K562 (cell line): Measurements from ENCODE around the gene PODN. TPM values are rescaled to one million over a fixed set of nuclear protein-coding genes. Genes with fewer than 3 reads are reported as not detected.

ENCODE experiments used
- ARID2 ChIP-seq: fragments of 450-650 bp; IDR thresholded peaks from 2 replicates; pipeline ENCODE4 v1.6.1; 2017; ENCODE audit warnings: antibody characterized with exemption, mild to moderate bottlenecking
- CREM ChIP-seq: IDR thresholded peaks from 2 replicates; pipeline ENCODE4 v1.6.1; 2014; ENCODE audit warnings: antibody characterized with exemption, low read depth
- DACH1 ChIP-seq: fragments of 450-650 bp; IDR thresholded peaks from 2 replicates; pipeline ENCODE4 v1.6.1; 2018; ENCODE audit not compliant: partially characterized antibody
- ESRRA ChIP-seq: fragments of 450-650 bp; IDR thresholded peaks from 2 replicates; pipeline ENCODE4 v1.6.1; 2014; ENCODE audit warnings: low read depth, mild to moderate bottlenecking, moderate library complexity, borderline replicate concordance
- ESRRB ChIP-seq: fragments of 250-450 bp; sonication (Bioruptor Pico); IDR thresholded peaks from 2 replicates; pipeline ENCODE4 v1.5.0; 2020; ENCODE audit warnings: mild to moderate bottlenecking, moderate library complexity, borderline replicate concordance
- GABPA ChIP-seq: fragments of 200-800 bp; sonication (Bioruptor generic); conservative IDR thresholded peaks from 2 replicates; pipeline ENCODE4 v1.6.1; 2016; ENCODE audit warnings: low read depth, missing genetic modification characterization, missing compliant biosample characterization
- MXI1 ChIP-seq: IDR thresholded peaks from 2 replicates; pipeline ENCODE4 v1.6.1; 2011; ENCODE audit warnings: low read depth, mild to moderate bottlenecking, improper control_type of control experiment, low read length
- PTRF ChIP-seq: fragments of 450-650 bp; IDR thresholded peaks from 2 replicates; pipeline ENCODE4 v1.6.1; 2016; ENCODE audit warnings: mild to moderate bottlenecking, missing genetic modification characterization, missing compliant biosample characterization
- RREB1 ChIP-seq: fragments of 250-450 bp; sonication (Bioruptor Pico); IDR thresholded peaks from 2 replicates; pipeline ENCODE4 v1.4.0; 2020
- SMARCE1 ChIP-seq: fragments of 450-650 bp; IDR thresholded peaks from 2 replicates; pipeline ENCODE4 v1.7.1; 2016; ENCODE audit warnings: mild to moderate bottlenecking
- TBL1XR1 ChIP-seq, 2 experiments: IDR thresholded peaks; 2 replicates each; pipeline ENCODE4 v1.6.1; 2012; ENCODE audit warnings: improper control_type of control experiment in 2 of 2, low read length in 2 of 2, mild to moderate bottlenecking in 1 of 2
- XRCC4 ChIP-seq: IDR thresholded peaks from one replicate; pipeline ENCODE4 v1.6.1; 2011; ENCODE audit not compliant: insufficient read depth, insufficient read length; ENCODE audit errors: extremely low read depth
- ZNF124 ChIP-seq: sonication (generic); formaldehyde crosslinking; IDR thresholded peaks from 2 replicates; pipeline ENCODE4 v1.8.1; 2022; ENCODE audit warnings: missing genetic modification reagents
- ZNF507 ChIP-seq: conservative IDR thresholded peaks from 2 replicates; pipeline ENCODE4 v1.6.1; 2017; ENCODE audit warnings: missing genetic modification characterization, missing compliant biosample characterization
- ZNF766 ChIP-seq: fragments of 200-800 bp; sonication (Bioruptor generic); conservative IDR thresholded peaks from 2 replicates; pipeline ENCODE4 v1.6.1; 2016; ENCODE audit warnings: missing genetic modification characterization, missing compliant biosample characterization
- ZSCAN29 ChIP-seq: fragments of 450-650 bp; IDR thresholded peaks from 2 replicates; pipeline ENCODE4 v1.6.1; 2017
- polyA plus RNA-seq, 8 experiments: library from polyadenylated mRNA; depleted of rRNA in 4 of 8; stranded (reverse) in 5 of 8; unstranded in 3 of 8; fragments of >200 nt; fragmentation: Nextera tagmentation in 2 of 8; fragmentation: Illumina TruSeq in 1 of 8; extraction: Ambion mirVana in 2 of 8; extraction: Trizol in 1 of 8; gene quantifications; 2 replicates each; pipeline versions ENCODE4 v1.2.1 to v1.2.3, GENCODE V29; 2011 to 2014; ENCODE audit warnings: inconsistent platforms in 1 of 8, missing spikeins in 1 of 8
- total RNA-seq, 7 experiments: library from RNA; depleted of rRNA in 6 of 7; stranded (reverse); fragments of >200 nt in 6 of 7; fragmentation: Illumina TruSeq in 2 of 7; extraction: Trizol in 2 of 7; gene quantifications; 2 replicates each; pipeline versions ENCODE4 v1.2.1 to v1.2.3, GENCODE V29; 2011 to 2021; ENCODE audit warnings: low replicate concordance in 1 of 7
- TF ChIP-seq, protein P1 (sequence below): fragments of 450-650 bp; IDR thresholded peaks from 2 replicates; pipeline ENCODE4 v1.6.1; 2018; ENCODE audit not compliant: partially characterized antibody
- TF ChIP-seq, protein P2 (sequence below): sonication (generic); formaldehyde crosslinking; IDR thresholded peaks from 2 replicates; pipeline ENCODE4 v1.9.0; 2022; ENCODE audit warnings: mild to moderate bottlenecking, missing genetic modification reagents

The PODN gene
- total and polyA plus RNA-seq, 9 of the 15 experiments (the other 6 are each of a cell fraction or from before 2014, with no cell fraction given): not detected

- TF ChIP-seq MXI1: no peak; the same call in 1 of the 2 replicates
- TF ChIP-seq RREB1 (CRISPR knock-in tag): no peak
- no peak for TF ChIP-seq PTRF (tag)
- TF ChIP-seq DACH1: no peak
- TF ChIP-seq, protein P1, sequence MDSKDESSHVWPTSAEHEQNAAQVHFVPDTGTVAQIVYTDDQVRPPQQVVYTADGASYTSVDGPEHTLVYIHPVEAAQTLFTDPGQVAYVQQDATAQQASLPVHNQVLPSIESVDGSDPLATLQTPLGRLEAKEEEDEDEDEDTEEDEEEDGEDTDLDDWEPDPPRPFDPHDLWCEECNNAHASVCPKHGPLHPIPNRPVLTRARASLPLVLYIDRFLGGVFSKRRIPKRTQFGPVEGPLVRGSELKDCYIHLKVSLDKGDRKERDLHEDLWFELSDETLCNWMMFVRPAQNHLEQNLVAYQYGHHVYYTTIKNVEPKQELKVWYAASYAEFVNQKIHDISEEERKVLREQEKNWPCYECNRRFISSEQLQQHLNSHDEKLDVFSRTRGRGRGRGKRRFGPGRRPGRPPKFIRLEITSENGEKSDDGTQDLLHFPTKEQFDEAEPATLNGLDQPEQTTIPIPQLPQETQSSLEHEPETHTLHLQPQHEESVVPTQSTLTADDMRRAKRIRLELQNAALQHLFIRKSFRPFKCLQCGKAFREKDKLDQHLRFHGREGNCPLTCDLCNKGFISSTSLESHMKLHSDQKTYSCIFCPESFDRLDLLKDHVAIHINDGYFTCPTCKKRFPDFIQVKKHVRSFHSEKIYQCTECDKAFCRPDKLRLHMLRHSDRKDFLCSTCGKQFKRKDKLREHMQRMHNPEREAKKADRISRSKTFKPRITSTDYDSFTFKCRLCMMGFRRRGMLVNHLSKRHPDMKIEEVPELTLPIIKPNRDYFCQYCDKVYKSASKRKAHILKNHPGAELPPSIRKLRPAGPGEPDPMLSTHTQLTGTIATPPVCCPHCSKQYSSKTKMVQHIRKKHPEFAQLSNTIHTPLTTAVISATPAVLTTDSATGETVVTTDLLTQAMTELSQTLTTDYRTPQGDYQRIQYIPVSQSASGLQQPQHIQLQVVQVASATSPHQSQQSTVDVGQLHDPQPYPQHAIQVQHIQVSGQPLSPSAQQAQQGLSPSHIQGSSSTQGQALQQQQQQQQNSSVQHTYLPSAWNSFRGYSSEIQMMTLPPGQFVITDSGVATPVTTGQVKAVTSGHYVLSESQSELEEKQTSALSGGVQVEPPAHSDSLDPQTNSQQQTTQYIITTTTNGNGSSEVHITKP: no peak
- no peak for TF ChIP-seq ARID2
- no peak for TF ChIP-seq TBL1XR1 (IDR thresholded peaks at IDR 0.05; ENCODE audit: low read length in 2 of 2)
- no peak for TF ChIP-seq ZSCAN29
- TF ChIP-seq CREM: peak; percentile 47; the same call in 1 of the 2 replicates
- no peak for TF ChIP-seq XRCC4
- peak; percentile 25; the same call in 1 of the 2 replicates for TF ChIP-seq GABPA (tag)
- TF ChIP-seq, protein P2, sequence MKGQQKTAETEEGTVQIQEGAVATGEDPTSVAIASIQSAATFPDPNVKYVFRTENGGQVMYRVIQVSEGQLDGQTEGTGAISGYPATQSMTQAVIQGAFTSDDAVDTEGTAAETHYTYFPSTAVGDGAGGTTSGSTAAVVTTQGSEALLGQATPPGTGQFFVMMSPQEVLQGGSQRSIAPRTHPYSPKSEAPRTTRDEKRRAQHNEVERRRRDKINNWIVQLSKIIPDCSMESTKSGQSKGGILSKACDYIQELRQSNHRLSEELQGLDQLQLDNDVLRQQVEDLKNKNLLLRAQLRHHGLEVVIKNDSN (CRISPR knock-in tag): no peak
- no peak for TF ChIP-seq ZNF766 (CRISPR knock-in tag)
- no peak for TF ChIP-seq ZNF507 (tag)
- no peak for TF ChIP-seq ZNF124 (CRISPR knock-in tag)
- no peak for TF ChIP-seq ESRRB (CRISPR knock-in tag)
- TF ChIP-seq ESRRA: no peak
- TF ChIP-seq SMARCE1: peak; percentile 81
Observed at GRCh38 chr1:53047737-53048736, 14.0 kb upstream of the PODN start (continued).
